GM21529 (cell line): Measurements from ENCODE around the gene PRSS21.

Experiments
- ATAC-seq: cut with Tn5 transposase; IDR thresholded peaks from one replicate; pipeline ENCODE4 v1.9.1; 2021; ENCODE audit not compliant: unreplicated experiment

Gene PRSS21

DNA sequence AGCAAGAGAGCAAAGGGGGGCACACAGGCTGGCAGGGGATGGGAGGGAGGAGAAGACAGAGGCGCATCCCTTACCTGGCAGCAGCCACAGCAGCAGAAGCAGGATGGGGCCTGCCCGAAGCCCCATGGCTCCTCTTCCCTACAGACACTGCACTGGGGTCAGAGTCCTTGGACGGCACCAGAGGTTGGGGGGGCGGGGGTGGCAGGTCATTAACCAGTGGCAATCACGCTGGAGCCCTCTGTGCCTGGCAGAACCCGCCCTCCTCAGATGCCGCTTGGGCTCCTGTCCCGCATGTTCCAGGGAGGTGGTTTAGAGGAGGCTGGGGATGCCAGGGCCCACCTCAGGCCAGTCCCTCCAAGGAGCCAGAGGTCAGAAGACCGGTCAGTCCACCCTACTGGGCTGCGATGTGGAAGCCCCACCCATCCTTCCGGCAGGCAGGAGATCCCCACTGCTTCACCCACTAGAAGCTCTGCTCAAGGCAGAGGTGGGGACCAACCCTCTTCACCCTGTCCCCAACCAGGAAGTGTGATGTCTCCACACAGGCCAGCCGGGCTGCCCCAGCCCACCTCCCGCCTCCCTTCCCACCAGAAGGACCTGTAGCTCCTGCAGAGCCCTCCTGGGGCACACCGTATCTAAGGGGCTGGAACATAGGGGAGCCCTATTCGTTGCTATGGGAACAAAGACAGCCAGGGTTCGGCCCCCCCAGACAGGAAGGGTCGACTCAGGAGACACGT is 24.7 kb downstream of the PRSS21 start:
- ATAC-seq: no peak

DNA sequence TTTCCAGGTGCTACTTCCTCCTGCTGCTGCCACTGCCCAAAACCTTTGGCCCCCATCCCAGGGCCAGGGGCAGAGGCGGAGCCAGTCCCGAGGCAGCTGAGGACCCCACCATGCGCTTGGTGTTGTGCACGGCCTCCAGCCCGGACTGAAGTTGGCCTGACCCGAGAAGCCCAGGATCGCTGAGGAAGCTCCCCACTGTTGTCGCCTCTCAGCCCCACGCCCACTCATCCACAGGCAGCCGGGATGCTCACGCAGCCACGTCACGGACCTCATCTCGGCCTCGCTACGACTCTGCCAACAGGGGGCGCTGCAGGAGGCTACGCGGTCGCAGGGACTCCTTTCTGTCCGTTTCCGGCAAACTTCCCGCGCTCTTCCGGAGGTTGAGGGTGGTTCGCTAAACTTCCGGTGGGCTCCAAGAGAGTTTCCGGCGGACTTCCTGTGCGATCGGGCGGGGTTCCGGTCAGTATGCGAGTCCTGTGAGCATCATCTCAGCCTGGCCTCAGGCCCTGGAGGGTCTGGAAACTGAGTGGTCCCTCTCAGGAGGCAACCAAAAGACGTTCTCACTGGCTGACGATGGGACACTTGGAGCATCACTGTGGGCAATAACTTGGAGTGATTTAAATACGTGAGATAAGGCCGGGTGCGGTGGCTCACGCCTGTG is 25.4 kb downstream of the PRSS21 start:
- no peak for ATAC-seq

- ATAC-seq: no peak
Observed at GRCh38 chr16:2843526-2843925, 26.5 kb downstream of the PRSS21 start.

- no peak for ATAC-seq
Observed at GRCh38 chr16:2845116-2845515, 28.1 kb downstream of the PRSS21 start.

DNA sequence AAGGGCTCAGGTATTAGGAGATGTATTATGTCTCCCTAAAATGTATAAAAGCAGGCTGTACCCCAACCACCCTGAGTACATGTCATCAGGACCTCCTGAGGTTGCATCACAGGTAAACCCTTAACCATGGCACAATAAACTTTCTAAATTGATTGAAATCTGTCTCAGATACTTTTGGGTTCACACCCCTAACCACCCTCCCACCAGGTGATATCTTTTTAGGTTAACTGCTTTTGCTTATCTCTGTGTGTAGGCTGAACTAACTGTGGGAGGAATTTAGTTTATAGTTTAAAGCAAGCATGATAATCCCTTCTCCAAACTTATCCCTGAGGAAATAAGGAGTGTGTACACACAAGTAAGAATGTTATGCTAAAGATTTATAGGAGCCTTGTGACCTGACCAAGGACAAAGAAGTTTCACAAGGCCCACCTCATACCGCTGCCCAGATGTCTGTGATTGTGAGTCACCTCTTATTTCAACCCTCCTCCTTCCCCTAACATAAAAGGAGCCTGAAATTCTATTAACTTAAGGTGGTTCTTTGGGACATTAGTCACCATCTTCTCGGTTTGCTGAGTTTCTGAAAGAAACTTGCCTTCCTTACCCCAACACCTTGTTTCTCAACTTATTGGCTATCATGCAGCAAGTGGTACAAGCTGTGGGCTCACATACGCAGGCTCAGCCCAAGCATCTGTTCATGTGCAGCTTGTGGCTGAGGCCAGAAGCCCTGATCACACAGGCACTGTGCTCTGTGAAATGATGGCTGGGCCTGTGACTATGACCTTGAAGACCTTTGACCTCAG is 29.7 kb downstream of the PRSS21 start:
- no peak for ATAC-seq

GRCh38 chr16:2848933-2849725 is 32.1 kb downstream of the PRSS21 start:
- no peak for ATAC-seq

DNA sequence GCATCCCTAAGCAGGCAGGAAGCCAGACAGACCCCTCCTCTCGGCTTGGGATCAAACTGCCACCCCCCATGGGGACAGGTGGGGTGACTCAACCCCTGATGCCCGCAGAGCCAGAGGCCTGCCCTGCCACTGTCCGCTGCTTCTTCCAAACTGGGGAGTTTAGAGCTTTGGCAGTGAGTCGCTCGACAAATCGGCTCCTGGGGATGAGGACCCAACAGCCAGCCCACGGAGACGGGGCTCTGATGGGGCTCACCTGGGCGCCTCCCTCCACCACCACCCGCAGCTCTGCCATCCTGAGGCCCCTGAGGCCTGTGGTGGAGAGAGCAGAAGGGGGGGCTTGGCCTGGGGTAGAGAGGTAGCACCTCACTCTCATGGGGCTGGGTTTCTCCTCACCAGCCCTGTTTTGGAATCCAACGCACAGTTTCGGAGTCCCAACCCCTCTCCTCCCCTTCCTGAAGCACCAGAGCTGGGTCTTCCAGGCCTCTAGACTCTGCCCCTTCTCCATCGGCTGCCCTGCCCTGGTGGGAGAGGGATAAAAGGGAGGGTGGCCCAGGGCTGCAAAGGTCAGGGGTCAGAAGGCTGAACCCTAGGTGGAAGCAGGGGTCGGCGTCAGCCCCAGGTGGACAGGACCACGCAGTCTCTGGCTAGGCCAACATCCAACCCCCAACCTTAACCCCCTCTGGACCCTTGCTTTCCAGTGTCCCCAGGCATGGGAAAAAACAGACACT is 35.1 kb downstream of the PRSS21 start:
- no peak for ATAC-seq

DNA sequence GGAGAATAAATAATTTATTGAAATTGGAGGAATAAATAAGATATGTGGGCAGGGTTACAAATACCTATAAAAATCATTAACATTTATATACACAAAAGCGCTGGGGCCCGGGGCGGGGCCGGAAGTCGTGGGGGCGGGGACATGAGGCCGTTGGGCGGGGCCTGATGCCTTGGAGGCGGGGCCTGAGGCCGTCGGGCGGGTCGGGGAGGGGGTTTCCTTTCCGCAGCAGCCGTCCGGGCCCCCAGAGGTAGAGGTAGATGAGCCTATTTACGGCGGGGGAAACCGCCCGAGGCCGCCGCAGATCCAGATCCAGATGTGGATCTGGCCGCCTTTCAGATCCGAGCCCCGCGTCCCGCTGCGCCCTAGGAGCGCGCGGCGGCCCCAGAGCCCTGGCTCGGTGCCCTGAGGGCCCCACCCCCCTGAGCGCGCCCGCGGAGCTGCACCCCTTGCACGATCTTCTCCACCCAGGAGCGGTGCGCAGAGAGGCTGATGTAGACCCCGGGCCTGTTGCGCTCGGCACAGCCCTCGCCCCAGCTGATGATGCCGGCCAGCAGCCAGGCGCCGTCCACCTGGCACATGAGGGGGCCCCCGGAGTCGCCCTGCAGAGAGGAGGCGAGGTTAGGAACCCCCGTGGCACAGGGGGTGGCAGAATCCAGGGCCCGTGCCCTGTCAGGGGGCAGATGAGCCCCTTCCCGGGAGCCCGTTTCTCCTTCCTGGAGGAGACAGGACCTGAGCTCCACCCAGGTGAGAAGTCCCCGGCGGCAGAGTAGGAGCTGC is 35.9 kb downstream of the PRSS21 start:
- no peak for ATAC-seq

DNA sequence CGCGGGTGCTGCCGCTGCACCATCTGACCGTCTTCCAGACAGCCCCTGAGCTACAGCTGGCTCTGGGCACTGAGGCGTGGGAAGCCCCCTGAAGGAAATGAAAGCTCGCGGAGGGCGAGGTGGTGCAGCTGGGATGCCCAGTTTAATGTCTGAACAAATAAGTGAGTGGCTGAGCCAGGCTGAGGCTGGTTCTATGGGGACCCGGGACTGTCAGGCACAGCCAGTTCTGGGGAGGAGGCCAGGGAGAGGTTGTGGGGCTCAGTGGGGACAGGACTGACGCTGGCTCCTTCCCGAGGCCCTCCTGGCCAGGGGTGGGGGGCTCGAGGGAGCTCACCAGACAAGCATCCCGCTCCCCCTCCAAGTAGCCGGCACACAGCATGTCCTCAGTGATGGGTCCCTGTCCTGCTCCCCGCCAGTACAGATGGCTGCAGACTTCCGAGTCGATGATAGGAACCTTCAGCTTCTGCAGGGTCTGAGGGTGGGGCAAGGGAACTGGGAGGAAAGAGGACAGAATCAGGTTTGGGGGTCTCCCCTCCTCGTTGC is 36.6 kb downstream of the PRSS21 start:
- no peak for ATAC-seq

DNA sequence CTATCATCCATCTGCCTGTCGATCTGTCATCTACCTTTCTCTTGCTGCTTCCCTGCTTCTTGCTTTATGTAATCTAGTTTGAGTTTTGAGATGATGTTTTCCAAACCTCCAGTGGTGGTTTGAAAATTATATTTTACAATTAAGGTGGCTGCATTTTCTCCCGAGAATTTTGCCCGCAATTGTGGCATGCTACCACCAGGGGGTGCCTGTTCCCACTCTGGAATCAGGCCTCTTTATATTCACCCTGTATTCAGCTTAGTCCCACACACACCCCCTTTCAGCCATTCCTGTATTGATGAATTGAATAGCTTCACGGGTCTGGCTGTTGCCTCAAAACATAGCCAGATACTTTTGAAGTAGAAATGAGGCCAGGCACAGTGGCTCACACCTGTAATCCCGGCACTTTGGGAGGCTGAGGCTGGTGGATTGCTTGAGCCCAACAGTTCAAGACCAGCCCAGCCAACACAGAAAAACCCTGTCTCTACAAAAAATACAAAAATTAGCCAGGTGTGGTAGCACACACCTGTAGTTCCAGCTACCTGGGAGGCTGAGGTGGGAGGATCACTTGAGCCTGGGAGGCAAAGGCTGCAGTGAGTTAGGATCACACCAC is 37.8 kb downstream of the PRSS21 start:
- ATAC-seq: no peak

DNA sequence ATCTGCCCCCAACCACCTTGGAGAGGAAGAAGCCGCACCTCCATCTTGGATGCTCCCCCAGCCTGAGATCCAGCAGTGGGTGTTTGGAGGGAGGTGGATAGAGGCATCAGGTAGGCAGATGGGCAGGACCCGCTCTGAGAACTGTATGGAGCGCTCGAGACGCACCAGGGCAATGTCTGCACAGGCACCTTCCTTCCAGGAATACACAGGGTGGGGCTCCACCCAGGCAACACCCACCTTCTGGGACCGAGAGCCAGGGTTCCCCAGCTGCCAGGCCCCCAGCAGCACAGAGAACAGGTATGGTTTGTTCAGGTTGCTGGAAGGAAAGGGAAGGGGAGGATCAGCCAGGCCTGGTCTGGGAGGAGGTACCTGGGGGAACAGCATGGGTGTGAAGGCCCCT is 38.5 kb downstream of the PRSS21 start:
- ATAC-seq: no peak

- ATAC-seq: no peak
Observed at GRCh38 chr16:2856061-2856670, 39.1 kb downstream of the PRSS21 start.

GRCh38 chr16:2856686-2857450 is 39.8 kb downstream of the PRSS21 start:
- ATAC-seq: no peak

GRCh38 chr16:2857451-2858244 is 40.6 kb downstream of the PRSS21 start, which contains the start of gene PRSS22:
Gene PRSS22, minus strand, starts transcription at chr16:2858170. Its CDS starts 66 bp downstream, at chr16:2858104.
- ATAC-seq: no peak

DNA sequence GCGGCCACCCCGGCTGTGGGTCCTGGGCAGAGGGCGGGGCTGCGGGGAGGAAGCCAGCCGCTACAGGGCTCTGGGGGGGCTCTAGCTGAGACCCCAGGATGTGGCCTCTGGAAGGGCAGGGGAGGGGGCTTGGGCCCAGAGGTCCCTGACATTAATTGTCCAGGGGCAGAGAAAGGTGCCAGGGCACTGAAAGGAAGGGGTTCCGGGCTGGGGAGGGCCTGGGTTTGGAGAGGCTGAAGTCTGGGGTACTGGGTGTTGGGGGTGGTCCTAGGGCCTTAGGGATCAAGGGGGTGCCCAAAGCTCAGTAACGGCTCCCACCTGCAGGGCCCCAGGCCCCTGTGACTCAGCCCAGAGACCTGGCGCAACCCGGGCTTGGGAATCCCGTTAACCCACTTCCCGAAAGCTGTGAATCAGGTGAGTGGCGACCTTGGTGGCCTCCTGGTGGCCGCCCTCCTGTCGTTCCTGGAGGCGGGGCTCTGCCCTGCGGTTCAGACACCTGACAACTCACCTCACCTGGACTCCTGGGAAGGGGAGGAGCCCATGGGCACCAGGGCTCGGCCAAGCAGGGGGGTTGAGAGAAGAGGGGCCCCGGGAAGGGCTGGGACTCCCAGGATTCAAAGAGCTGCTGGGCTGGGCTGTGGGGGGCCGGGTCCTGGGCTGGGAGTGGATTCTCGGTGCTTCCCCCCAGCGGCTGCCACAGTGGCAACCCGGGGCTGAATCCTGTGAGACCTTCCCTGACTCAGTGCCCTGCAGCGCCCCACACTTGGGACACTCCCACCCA is 41.4 kb downstream of the PRSS21 start:
- no peak for ATAC-seq

DNA sequence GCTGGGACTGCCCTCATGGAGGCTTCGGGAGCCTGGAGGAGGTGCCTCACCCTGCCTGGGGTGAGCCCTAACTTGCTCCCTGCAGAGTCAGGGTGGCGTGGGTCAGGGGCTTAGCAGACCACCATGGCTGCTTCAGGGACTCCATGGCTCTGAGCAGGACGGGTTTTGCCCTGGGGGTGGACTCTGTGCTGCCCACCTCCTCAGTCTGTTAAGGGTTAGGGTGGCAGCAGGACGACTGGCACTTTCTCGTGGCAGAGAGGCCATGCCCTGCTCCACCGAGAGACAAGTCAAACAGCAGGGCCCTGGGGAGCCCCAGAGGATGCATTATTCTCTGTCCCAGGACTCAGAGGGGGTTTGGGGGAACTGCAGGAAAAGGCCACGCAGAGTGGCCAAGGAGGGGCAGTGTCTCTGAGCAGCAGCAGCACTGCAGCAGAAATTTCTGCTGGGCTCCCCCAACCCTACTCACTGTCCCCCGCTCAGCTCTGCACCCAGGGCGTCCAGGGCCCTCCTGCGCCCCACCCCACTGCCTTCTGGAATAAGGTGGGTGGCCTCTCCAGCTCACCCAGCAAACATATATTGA is 42.7 kb downstream of the PRSS21 start:
- ATAC-seq: no peak
